Stimulated activated CD8-positive, alpha-beta memory T cell treated with anti-CD3 and anti-CD28 coated beads, Interleukin-4, amount 100 ng/mL, for 4 hours (primary cell): ENCODE data around the gene RAE1.

Experiments used
- DNase-seq, 2 donors: peaks; one replicate each; pipeline ENCODE4 v3.0.0-alpha.2; 2020; ENCODE audit warnings: low read depth in 2 of 2, low spot score in 1 of 2

The RAE1 gene

GRCh38 chr20:57351042-57351783 lies at the start of gene RAE1:
RAE1 (plus strand) TSS chr20:57351255; CDS start chr20:57354039, 2,784 bp downstream.
- DNase-seq = peak; percentile 82 to 88

GRCh38 chr20:57306747-57307146 lies 44.3 kb upstream of the RAE1 start:
- no peak for DNase-seq

DNA sequence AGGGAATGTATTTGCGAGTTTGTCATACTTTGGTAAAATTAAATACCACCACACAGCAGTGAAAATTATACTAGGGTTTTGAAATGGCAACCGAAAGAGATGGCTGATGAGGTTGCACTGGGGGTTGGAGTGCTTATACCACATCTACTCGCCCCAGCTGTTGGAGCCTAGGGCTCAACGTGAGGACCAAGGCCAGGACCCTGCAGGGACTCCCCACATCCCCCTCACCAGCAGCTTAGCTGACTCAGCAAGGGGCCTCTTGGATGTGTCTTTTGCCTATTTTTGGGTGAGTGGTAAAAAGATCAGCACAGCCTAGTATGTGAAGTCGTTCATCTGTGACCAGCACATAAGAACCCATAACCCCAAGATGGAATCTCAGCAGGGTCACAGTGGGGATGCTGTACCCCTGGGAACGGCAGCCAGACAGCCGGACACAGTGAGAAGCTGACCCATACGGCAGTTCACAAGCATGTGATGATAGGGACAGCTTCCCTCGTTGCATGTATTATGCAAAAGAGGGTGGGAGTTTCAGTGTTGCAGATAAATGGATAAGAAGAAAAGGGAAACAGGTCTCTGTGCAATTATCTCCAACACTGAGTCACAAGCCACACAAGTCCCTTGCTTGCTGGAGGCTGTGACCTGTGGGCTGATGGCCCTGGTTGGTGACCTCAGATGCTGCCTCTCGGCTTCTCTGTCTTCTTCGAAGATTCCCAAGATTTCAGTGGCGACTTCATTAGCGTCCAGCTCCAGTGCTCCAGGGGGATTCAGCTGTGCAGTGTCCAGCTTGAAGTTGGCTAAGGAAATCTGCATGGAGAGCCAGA lies 42.4 kb upstream of the RAE1 start:
- no peak for DNase-seq

DNA sequence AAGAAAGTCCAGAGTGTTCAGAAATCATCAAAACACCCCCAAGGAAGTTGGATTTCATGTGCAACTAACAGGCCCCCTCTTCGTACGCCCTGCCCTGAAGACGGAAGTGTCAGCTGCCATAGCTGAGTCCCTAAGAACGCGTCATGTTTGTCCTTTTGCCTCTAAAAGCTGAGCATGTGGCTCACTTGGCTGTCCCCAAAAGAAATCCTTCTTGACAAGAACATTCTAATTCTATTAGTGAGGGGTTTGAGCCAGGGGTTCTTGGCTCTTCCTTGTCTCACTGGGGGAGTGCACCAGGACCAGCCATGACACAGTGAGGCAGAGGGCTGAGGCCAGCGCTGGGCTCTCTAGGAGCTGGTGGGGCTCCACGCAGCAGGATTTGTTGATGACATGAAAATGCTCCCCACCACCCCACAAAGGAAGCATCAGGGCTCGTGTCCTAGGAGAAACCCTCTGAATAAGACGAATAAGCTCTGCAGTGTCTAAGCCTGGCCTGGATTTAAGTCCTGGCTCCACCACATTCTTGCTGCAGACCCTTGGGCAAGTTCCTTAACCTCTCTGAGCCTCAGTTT lies 41.4 kb upstream of the RAE1 start:
- no peak for DNase-seq

DNA sequence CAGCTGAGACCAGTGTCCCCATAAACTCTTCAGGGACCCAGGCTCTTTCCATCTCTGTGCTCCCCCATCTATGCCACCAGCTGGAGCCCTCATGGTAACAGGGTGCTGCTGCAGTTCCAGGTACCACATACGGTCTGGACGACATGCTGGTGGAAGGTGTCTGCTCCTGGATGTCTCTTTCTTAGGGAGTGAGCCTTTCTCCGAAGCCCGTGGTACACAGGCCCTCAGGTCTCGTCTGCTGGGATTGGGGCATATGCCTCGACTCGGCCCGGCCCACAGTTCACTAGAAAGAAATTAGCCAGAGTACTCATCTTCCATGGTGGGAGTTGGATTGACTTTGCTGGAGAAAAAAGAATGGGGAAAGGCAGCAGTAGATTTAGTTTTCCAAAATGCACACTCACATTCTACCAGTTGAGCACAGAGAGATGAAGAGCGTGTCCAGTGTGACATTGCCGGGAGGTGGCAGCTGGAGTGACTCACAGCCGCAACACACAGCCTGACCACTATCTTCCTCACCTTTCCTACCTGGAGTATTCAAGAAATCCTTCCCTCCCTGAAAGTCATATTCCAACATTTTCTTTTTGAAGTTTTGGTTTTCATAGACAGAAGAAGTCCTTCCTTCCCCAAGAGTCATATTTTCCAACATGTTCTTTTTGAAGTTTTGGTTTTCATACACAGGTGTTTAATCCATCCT lies 40.1 kb upstream of the RAE1 start:
- DNase-seq = no peak

DNA sequence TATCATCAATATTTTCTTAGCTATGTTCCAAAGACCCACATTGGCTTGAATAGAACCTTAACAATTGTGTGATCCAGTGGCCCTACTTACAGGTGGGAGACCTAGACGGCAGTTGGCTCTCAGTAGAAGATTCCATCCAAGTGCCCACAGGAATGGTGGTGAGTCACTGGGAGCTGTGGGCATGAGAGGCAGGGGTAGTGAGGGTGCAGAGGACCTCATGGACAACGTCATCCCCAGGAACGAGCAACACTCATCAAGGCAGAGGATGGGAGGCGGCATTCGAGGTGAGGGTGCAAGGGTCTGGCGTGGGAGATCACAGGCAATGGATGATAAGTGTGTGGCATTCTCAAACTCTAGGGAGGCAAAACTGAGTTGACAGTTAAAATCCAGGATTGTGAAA lies 38.9 kb upstream of the RAE1 start:
- DNase-seq = no peak

GRCh38 chr20:57313230-57313629 lies 37.8 kb upstream of the RAE1 start:
- no peak for DNase-seq

DNA sequence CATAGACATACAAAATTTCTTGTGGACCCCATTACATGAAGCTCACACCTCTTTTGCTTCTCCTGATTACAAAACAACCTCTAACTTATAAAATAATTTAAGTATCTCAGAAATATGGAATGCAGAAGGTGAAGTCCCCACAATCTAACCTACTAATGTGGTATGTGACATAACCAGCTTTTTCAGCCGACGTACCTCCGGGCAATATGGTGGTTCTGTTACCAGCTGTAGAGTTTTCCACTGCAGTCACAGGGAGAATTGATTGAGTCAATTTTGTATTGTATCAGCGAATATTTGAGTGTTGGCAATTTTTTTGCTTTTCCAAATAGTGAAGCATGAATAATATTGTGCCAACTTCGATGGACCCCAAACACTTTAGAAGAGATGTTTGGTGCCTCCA lies 37.1 kb upstream of the RAE1 start:
- DNase-seq = no peak

DNA sequence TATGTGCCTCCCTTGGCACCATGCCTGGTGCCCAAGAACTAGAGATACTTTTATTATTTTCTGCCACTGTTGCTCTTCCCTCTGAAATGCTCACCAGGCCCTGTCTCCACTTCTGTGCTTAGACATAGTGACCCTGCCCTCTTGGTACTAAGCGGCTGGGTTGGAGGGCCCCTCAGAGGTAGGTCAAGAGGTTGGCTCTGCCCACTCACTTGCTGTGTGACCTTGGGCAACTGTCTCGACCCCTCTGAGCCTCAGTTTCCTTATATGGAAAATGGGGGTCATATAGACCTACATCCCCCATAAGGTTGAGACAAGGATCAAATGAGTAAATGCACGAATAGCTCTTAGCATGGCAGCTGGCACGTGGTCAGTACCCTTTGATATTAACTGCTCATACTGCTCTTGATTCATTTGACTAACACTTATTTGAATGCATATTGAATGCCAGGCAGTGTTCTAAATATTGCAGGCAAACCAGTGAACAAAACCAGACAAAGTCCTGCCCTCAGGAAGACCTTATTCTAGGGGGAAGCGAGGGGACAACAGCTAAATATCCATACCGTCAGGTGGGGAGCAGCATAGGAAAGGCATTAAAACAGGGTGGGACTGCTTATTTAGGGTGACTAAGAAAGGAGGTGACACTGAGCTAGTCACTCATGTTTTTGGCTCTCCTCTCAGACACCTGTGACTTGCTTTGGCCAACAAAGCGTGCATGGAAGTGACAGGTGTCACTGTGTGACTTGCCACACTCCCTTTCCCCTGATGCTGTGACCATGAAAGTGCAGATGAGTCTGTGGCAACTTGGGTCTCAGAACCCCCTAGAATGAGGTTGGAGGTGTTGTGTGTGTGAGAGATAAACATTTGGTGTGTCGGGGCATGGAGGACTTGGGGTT lies 35.7 kb upstream of the RAE1 start:
- no peak for DNase-seq

- DNase-seq = no peak
Measured at GRCh38 chr20:57315976-57316480, 35.0 kb upstream of the RAE1 start.

- no peak for DNase-seq
Measured at GRCh38 chr20:57316795-57317201, 34.3 kb upstream of the RAE1 start.

- DNase-seq = no peak
Measured at GRCh38 chr20:57317316-57317788, 33.7 kb upstream of the RAE1 start.

DNA sequence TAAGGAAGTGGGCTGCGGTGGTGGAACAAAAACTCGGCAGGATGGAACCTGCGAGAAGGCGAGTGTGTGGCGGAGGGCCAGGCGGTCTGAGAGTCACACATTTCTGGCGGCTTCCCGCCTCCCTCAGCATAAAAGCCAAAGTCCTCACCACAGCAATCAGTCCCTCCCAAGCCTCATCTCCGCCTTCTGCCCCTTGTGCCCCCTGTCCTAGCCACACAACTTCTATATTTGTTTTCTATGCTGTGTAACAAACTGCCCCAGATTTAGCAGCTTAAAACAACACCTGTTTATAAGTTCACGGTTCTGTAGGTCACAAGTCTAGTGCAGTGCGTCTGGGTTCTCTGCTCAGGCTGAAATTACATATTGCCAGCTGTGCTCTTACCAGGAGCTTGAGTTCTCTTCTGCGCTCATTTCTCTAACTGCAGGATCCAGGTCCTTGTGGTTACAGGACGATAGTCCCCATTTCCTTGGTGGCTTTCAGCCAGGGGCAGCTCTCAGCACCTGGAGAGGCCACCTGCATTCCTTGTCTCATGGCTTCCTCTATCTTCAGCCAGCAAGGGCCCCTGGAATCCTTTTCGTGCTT lies 33.2 kb upstream of the RAE1 start:
- DNase-seq = no peak

DNA sequence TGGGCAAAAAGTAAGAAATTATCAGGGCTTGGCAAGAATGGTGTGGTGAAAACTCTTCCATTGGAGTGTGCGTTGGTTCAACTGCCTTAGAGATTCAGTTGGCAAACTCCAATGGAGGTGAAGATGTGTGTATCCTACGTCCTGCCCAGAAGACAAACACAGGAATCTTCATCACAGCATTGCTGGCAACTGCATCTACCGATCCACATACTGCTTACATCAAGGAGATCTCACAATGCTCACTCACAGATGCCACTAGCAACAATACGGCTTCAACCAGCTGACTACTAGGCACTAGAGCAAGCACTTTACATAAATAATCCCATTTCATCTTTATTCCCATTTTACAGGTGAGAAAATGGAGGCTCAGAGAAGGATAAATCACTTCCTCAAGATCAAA lies 31.5 kb upstream of the RAE1 start:
- DNase-seq = no peak

DNA sequence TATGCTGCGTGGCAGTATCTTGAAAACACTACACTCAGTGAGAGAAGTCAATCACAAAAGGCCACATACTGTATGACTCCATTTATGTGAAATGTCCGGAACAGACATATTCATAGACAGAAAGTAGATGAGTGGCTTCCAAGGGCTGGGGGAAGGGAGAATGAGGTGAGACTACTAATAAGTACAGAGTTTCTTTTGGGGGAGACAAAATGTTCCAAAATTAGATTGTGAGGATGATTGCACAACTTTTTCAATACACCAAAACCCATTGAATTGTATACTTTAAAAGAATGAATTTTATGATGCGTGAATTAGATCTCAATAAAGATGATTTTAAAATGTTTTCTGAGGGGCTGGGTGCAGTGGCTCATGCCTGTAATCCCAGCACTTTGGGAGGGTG lies 30.7 kb upstream of the RAE1 start:
- no peak for DNase-seq

DNA sequence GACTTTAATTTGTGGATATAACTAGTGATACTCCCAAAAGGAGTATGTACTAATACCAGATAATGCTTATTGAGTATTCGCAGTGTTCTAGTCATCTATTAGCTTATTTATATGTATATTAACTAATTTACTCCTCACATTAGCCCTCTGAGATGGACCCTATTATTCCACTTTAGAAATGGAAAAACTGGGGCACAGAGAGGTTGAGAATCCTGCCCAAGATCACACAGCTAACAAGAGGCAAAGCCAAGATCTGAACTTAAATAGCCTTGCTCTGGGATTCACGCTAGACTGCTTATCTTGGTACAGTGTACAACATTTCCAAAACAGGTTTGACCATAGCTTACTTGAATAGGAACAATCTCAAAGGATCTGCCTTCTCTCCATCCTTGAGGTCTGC lies 29.9 kb upstream of the RAE1 start:
- no peak for DNase-seq

GRCh38 chr20:57322476-57322875 lies 28.6 kb upstream of the RAE1 start:
- DNase-seq = no peak

- DNase-seq = no peak
Measured at GRCh38 chr20:57323034-57323433, 28.0 kb upstream of the RAE1 start.

GRCh38 chr20:57325632-57326356 lies 25.3 kb upstream of the RAE1 start:
- DNase-seq = no peak
